Stimulated activated CD8-positive, alpha-beta memory T cell treated with anti-CD3 and anti-CD28 coated beads, Interleukin-7, amount 100 ng/mL, for 4 hours (primary cell): ENCODE measurements around the gene TMEM79.
"Not testable (repeated sequence)": the region's sequence is repeated elsewhere in the genome, so short reads cannot be mapped to it uniquely, and the experiment has no call there.

Experiments used
- DNase-seq, 2 donors: peaks; one replicate each; pipeline ENCODE4 v3.0.0-alpha.2; 2020; ENCODE audit warnings: low read depth in 2 of 2

TMEM79 gene

GRCh38 chr1:156308078-156308477, 24.0 kb downstream of the TMEM79 start:
- DNase-seq = no peak

- DNase-seq = no peak
Observed at GRCh38 chr1:156310962-156311361, 26.8 kb downstream of the TMEM79 start.

- DNase-seq = no peak
Observed at GRCh38 chr1:156316909-156317308, 32.8 kb downstream of the TMEM79 start.

GRCh38 chr1:156319664-156320063, 35.5 kb downstream of the TMEM79 start:
- DNase-seq = no peak

GRCh38 chr1:156320560-156320959, 36.4 kb downstream of the TMEM79 start:
- no peak for DNase-seq

- DNase-seq = not testable (repeated sequence)
Observed at GRCh38 chr1:156323179-156323578, 39.1 kb downstream of the TMEM79 start.

- DNase-seq = no peak
Observed at GRCh38 chr1:156336242-156336641, 52.1 kb downstream of the TMEM79 start.

GRCh38 chr1:156337052-156337887, 53.1 kb downstream of the TMEM79 start:
- DNase-seq = peak in 1 of 2 donors; percentile 23

GRCh38 chr1:156337888-156338179, 53.7 kb downstream of the TMEM79 start:
- no peak for DNase-seq

GRCh38 chr1:156338180-156338976, 54.3 kb downstream of the TMEM79 start, which contains the start of the genes CCT3 and TSACC:
TSS of gene CCT3 (minus strand) at chr1:156338292. CDS start at chr1:156338184, 108 bp downstream.
TSS of gene TSACC (plus strand) at chr1:156338526. CDS start at chr1:156339758, 1,232 bp downstream.
- peak; percentile 98 for DNase-seq
